K562 (cell line): ENCODE measurements around the gene RHOF. TPM values are rescaled to one million over a fixed set of nuclear protein-coding genes. Genes with fewer than 3 reads are reported as not detected.
A peak's percentile ranks its signal among the peaks of the same experiment; 100 is the strongest.

Experiments used
- CBX1 ChIP-seq: sonication (generic); IDR thresholded peaks from 2 replicates; pipeline ENCODE4 v1.6.1; 2016; ENCODE audit warnings: antibody characterized with exemption, low read depth, mild to moderate bottlenecking
- ETV6 ChIP-seq, 3 experiments: fragments of 150-350 bp in 1 of 3; sonication (generic) in 1 of 3; formaldehyde crosslinking in 1 of 3; IDR thresholded peaks; 2 replicates each; pipeline versions ENCODE4 v1.6.1 to v1.8.0; 2014 to 2022; ENCODE audit warnings: borderline replicate concordance in 2 of 3, low read depth in 2 of 3, antibody characterized with exemption in 1 of 3, low read length in 1 of 3, mild to moderate bottlenecking in 1 of 3, missing genetic modification reagents in 1 of 3
- FOS ChIP-seq: IDR thresholded peaks from 3 replicates; pipeline ENCODE4 v1.6.1; 2011; ENCODE audit not compliant: insufficient read length; ENCODE audit errors: extremely low read depth
- HDAC8 ChIP-seq: fragments of 450-650 bp; IDR thresholded peaks from 2 replicates; pipeline ENCODE4 v1.6.1; 2016; ENCODE audit warnings: mild to moderate bottlenecking, missing genetic modification characterization, moderate library complexity, missing compliant biosample characterization
- MIER1 ChIP-seq: fragments of 450-650 bp; IDR thresholded peaks from 2 replicates; pipeline ENCODE4 v1.6.1; 2016; ENCODE audit warnings: antibody characterized with exemption, mild to moderate bottlenecking, low read depth
- NFRKB ChIP-seq: fragments of 450-650 bp; IDR thresholded peaks from 2 replicates; pipeline ENCODE4 v1.6.1; 2016; ENCODE audit warnings: low read depth
- NR2C1 ChIP-seq, 2 experiments: fragments of 450-650 bp; IDR thresholded peaks; 2 replicates each; pipeline ENCODE4 v1.6.1; 2017; ENCODE audit warnings: mild to moderate bottlenecking in 2 of 2, antibody characterized with exemption in 1 of 2, inconsistent platforms in 1 of 2, missing compliant biosample characterization in 1 of 2, missing genetic modification characterization in 1 of 2
- RB1 ChIP-seq: fragments of 450-650 bp; IDR thresholded peaks from 2 replicates; pipeline ENCODE4 v1.6.1; 2017; ENCODE audit warnings: low read depth, mild to moderate bottlenecking
- RBFOX2 ChIP-seq: fragments of 200-400 bp; formaldehyde crosslinking; IDR thresholded peaks from 2 replicates; pipeline ENCODE4 v1.6.1; 2017; ENCODE audit warnings: low read depth, mild to moderate bottlenecking, low read length, moderate library complexity
- YY1 ChIP-seq, 3 experiments: IDR thresholded peaks; 2 replicates each; pipeline ENCODE4 v1.6.1; 2011; ENCODE audit warnings: low read length in 2 of 3, mild to moderate bottlenecking in 2 of 3, moderate library complexity in 2 of 3, borderline replicate concordance in 1 of 3, control low read depth in 1 of 3, low read depth in 1 of 3; ENCODE audit not compliant: insufficient read depth in 3 of 3, insufficient replicate concordance in 2 of 3, control insufficient read depth in 1 of 3, insufficient read length in 1 of 3; ENCODE audit errors: extremely low read depth in 1 of 3
- polyA plus RNA-seq, 8 experiments: library from polyadenylated mRNA; depleted of rRNA in 4 of 8; stranded (reverse) in 5 of 8; unstranded in 3 of 8; fragments of >200 nt; fragmentation: Nextera tagmentation in 2 of 8; fragmentation: Illumina TruSeq in 1 of 8; extraction: Ambion mirVana in 2 of 8; extraction: Trizol in 1 of 8; gene quantifications; 2 replicates each; pipeline versions ENCODE4 v1.2.1 to v1.2.3, GENCODE V29; 2011 to 2014; ENCODE audit warnings: inconsistent platforms in 1 of 8, missing spikeins in 1 of 8
- total RNA-seq, 7 experiments: library from RNA; depleted of rRNA in 6 of 7; stranded (reverse); fragments of >200 nt in 6 of 7; fragmentation: Illumina TruSeq in 2 of 7; extraction: Trizol in 2 of 7; gene quantifications; 2 replicates each; pipeline versions ENCODE4 v1.2.1 to v1.2.3, GENCODE V29; 2011 to 2021; ENCODE audit warnings: low replicate concordance in 1 of 7
- TF ChIP-seq, protein P1 (sequence below): fragments of 450-650 bp; formaldehyde crosslinking; IDR thresholded peaks from 2 replicates; pipeline ENCODE4 v1.4.0; 2022; ENCODE audit warnings: mild to moderate bottlenecking, moderate library complexity
- TF ChIP-seq, protein P2 (sequence below): fragments of 250-450 bp; sonication (Bioruptor Pico); IDR thresholded peaks from 2 replicates; pipeline ENCODE4 v1.4.0; 2020; ENCODE audit warnings: mild to moderate bottlenecking, moderate library complexity, borderline replicate concordance
- TF ChIP-seq, protein P3 (sequence below), 3 experiments: fragments of 200-800 bp in 1 of 3; sonication (Bioruptor generic) in 1 of 3; sonication (generic) in 1 of 3; formaldehyde crosslinking in 1 of 3; IDR thresholded peaks; 2 replicates each; pipeline versions ENCODE4 v1.6.1 to v1.8.0; 2016 to 2022; ENCODE audit warnings: mild to moderate bottlenecking in 2 of 3, missing compliant biosample characterization in 2 of 3, missing genetic modification characterization in 2 of 3, missing genetic modification reagents in 1 of 3
- TF ChIP-seq, protein P4 (sequence below): fragments of 200-400 bp; formaldehyde crosslinking; IDR thresholded peaks from 2 replicates; pipeline ENCODE4 v1.6.1; 2017; ENCODE audit warnings: mild to moderate bottlenecking, low read depth, low read length, moderate library complexity

RHOF gene
- total and polyA plus RNA-seq, 9 of the 15 experiments (the other 6 are each of a cell fraction or from before 2014, with no cell fraction given): 0.13 to 10.1 (median 4.0) TPM

DNA sequence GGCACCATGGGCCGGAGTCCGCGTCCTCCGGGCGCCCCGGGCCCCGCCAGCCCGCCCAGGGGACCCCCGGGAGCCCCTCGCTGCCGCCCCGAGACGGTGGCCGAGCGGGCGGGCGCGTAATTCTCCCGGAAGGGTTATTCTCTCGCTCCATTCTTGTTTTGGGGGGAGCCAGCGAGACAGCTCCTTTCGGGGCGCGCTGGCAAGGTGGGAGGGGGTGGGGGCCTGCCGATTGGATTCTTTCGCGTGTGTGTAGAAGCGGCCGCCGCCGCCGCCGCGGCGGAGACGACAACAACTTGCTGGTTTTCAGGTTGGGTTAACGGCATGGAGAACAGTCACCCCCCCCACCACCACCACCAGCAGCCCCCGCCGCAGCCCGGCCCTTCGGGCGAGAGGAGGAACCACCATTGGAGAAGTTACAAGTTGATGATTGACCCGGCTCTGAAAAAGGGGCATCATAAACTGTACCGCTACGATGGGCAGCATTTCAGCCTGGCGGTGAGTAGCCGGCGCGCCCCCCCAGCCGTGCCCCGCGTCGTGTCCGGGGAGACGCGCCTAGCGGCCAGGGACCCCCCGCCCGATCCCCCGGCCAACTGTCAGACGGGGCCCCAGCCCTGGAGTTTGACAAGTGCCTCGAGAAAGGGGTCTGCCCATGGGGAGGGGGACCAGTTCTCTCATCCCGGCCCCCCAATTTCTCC is 11.1 kb upstream of the RHOF start (continued):
- TF ChIP-seq, protein P1, sequence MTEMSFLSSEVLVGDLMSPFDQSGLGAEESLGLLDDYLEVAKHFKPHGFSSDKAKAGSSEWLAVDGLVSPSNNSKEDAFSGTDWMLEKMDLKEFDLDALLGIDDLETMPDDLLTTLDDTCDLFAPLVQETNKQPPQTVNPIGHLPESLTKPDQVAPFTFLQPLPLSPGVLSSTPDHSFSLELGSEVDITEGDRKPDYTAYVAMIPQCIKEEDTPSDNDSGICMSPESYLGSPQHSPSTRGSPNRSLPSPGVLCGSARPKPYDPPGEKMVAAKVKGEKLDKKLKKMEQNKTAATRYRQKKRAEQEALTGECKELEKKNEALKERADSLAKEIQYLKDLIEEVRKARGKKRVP: no peak
- peak; percentile 6; the same call in 1 of the 2 replicates for TF ChIP-seq RB1
- 0 out of 2 replicates have a peak, but pooled peaks have one; percentile 24 for TF ChIP-seq NFRKB
- TF ChIP-seq YY1 (IDR thresholded peaks at IDR 0.05; ENCODE audit: borderline replicate concordance in 1 of 3, control insufficient read depth in 1 of 3, extremely low read depth in 1 of 3, insufficient read depth in 3 of 3, insufficient read length in 1 of 3, insufficient replicate concordance in 2 of 3, low read depth in 1 of 3, low read length in 2 of 3): peak in 1 of 3 experiments; percentile 9
- TF ChIP-seq CBX1: no peak
- TF ChIP-seq, protein P2, sequence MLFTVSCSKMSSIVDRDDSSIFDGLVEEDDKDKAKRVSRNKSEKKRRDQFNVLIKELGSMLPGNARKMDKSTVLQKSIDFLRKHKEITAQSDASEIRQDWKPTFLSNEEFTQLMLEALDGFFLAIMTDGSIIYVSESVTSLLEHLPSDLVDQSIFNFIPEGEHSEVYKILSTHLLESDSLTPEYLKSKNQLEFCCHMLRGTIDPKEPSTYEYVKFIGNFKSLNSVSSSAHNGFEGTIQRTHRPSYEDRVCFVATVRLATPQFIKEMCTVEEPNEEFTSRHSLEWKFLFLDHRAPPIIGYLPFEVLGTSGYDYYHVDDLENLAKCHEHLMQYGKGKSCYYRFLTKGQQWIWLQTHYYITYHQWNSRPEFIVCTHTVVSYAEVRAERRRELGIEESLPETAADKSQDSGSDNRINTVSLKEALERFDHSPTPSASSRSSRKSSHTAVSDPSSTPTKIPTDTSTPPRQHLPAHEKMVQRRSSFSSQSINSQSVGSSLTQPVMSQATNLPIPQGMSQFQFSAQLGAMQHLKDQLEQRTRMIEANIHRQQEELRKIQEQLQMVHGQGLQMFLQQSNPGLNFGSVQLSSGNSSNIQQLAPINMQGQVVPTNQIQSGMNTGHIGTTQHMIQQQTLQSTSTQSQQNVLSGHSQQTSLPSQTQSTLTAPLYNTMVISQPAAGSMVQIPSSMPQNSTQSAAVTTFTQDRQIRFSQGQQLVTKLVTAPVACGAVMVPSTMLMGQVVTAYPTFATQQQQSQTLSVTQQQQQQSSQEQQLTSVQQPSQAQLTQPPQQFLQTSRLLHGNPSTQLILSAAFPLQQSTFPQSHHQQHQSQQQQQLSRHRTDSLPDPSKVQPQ (CRISPR knock-in tag): no peak
- no peak for TF ChIP-seq NR2C1 (IDR thresholded peaks at IDR 0.05)
- no peak for TF ChIP-seq NR2C1 (tag; IDR thresholded peaks at IDR 0.05)
- peak; percentile 42 for TF ChIP-seq RBFOX2
- no peak for TF ChIP-seq MIER1
- no peak for TF ChIP-seq FOS
- TF ChIP-seq, protein P3, sequence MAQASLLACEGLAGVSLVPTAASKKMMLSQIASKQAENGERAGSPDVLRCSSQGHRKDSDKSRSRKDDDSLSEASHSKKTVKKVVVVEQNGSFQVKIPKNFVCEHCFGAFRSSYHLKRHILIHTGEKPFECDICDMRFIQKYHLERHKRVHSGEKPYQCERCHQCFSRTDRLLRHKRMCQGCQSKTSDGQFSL (CRISPR knock-in tag; IDR thresholded peaks at IDR 0.05): peak; percentile 84
- TF ChIP-seq, protein P3 (tag; IDR thresholded peaks at IDR 0.05): peak in 1 of 2 experiments; percentile 55; a peak in 1 of 4 replicates
- TF ChIP-seq ETV6 (IDR thresholded peaks at IDR 0.05; ENCODE audit: borderline replicate concordance in 1 of 2, low read depth in 2 of 2, low read length in 1 of 2): no peak
- TF ChIP-seq ETV6 (CRISPR knock-in tag; IDR thresholded peaks at IDR 0.05; ENCODE audit: borderline replicate concordance): no peak
- TF ChIP-seq, protein P4, sequence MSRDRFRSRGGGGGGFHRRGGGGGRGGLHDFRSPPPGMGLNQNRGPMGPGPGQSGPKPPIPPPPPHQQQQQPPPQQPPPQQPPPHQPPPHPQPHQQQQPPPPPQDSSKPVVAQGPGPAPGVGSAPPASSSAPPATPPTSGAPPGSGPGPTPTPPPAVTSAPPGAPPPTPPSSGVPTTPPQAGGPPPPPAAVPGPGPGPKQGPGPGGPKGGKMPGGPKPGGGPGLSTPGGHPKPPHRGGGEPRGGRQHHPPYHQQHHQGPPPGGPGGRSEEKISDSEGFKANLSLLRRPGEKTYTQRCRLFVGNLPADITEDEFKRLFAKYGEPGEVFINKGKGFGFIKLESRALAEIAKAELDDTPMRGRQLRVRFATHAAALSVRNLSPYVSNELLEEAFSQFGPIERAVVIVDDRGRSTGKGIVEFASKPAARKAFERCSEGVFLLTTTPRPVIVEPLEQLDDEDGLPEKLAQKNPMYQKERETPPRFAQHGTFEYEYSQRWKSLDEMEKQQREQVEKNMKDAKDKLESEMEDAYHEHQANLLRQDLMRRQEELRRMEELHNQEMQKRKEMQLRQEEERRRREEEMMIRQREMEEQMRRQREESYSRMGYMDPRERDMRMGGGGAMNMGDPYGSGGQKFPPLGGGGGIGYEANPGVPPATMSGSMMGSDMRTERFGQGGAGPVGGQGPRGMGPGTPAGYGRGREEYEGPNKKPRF: no peak
- no peak for TF ChIP-seq HDAC8 (tag)
